ENCODE results near the gene MELK.

The MELK gene

GRCh38 chr9:36598273-36598672 is 25.6 kb downstream of the MELK start:
- Mint-ChIP-seq H3K4me3 (no peak overlapping the region), H3K27me3 (no peaks in the 10 kb centered on the region), H3K36me3 (peaks cover 3 to 4% of the 10 kb centered on the region in 2 donors), H3K27ac (no peak overlapping the region), H3K9me3 (no peaks in the 10 kb centered on the region), H3K4me1 (no peaks in the 10 kb centered on the region)
- DNase-seq (no peak), ATAC-seq (replicated peaks) (no peak)

DNA sequence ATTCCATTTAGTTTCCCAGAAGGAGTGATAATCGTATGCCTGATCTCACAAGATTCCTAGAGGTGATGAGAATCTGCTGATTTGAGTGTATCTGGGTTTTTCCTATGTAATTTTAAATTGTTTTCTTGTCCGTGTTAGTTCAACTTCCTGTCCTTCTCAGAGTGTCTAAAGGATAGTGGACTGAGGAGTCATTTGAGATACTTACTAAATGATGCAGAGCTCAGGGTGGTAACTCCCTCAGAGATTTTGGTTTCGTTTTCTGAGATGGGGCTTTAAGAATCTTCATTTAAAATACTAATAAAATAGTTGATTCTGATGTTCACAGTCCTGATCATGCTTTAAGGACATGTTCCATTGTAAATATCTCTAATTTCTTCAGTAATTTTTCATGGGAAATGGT is 30.3 kb downstream of the MELK start:
- ATAC-seq (replicated peaks) = peak in 1 of 2 donors; percentile 50
- no peak for DNase-seq
- Mint-ChIP-seq H3K36me3 (peaks cover 1 to 4% of the 10 kb centered on the region in 2 donors), H3K27me3 (no peaks in the 10 kb centered on the region), H3K4me3 (no peak overlapping the region), H3K4me1 (peaks cover 0 to 1% of the 10 kb centered on the region in 2 donors), H3K9me3 (no peaks in the 10 kb centered on the region), H3K27ac (no peak overlapping the region)

DNA sequence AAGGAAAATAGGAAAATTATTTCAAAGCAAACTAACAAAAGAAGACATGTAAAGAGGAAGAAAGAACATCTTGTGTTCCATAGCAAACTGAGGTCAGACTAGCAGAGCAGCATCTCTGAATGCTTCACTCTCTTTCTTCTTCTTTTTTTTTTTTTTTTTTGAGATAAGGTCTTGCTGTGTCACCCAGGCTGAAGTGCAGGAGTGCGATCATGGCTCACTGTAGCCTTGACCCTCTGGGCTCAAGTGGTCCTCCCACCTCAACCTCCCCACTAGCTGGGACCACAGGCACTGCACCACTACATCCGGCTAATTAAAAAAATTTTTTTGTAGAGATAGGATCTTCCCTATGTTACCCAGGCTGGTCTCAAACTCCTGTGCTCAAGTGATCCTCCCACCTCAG is 36.6 kb downstream of the MELK start:
- ATAC-seq (replicated peaks) (no peak), DNase-seq (no peak)
- Mint-ChIP-seq H3K4me1 (no peaks in the 10 kb centered on the region), H3K9me3 (no peaks in the 10 kb centered on the region), H3K27ac (no peak overlapping the region), H3K36me3 (peaks cover 2 to 4% of the 10 kb centered on the region in 2 donors), H3K4me3 (no peak overlapping the region), H3K27me3 (no peaks in the 10 kb centered on the region)

- Mint-ChIP-seq H3K36me3 (no peaks in the 10 kb centered on the region), H3K27ac (no peak overlapping the region), H3K9me3 (no peaks in the 10 kb centered on the region), H3K27me3 (no peaks in the 10 kb centered on the region), H3K4me1 (no peaks in the 10 kb centered on the region), H3K4me3 (no peak overlapping the region)
- no peak for ATAC-seq (replicated peaks)
- no peak for DNase-seq
These were observed 49.4 kb downstream of the MELK start for GRCh38 chr9:36622121-36622520.

GRCh38 chr9:36623280-36623679 is 50.6 kb downstream of the MELK start:
- Mint-ChIP-seq H3K4me3 (no peak overlapping the region), H3K4me1 (no peaks in the 10 kb centered on the region), H3K36me3 (no peaks in the 10 kb centered on the region), H3K27ac (no peak overlapping the region), H3K27me3 (no peaks in the 10 kb centered on the region), H3K9me3 (no peaks in the 10 kb centered on the region)
- no peak for ATAC-seq (replicated peaks)
- no peak for DNase-seq

- no peaks in the 10 kb centered on the region for H3K9me3 Mint-ChIP-seq
- DNase-seq (no peak), ATAC-seq (replicated peaks) (no peak)
- H3K4me3 Mint-ChIP-seq = no peak overlapping the region
- H3K27ac Mint-ChIP-seq = no peak overlapping the region
- H3K36me3 Mint-ChIP-seq = no peaks in the 10 kb centered on the region
- H3K4me1 Mint-ChIP-seq = no peaks in the 10 kb centered on the region
- no peaks in the 10 kb centered on the region for H3K27me3 Mint-ChIP-seq
These were observed 52.4 kb downstream of the MELK start for GRCh38 chr9:36625006-36625615.

- H3K4me3 Mint-ChIP-seq = no peak overlapping the region
- no peaks in the 10 kb centered on the region for H3K36me3 Mint-ChIP-seq
- H3K9me3 Mint-ChIP-seq = no peaks in the 10 kb centered on the region
- ATAC-seq (replicated peaks) (peak in 1 of 2 donors; percentile 50), DNase-seq (no peak)
- H3K4me1 Mint-ChIP-seq = no peaks in the 10 kb centered on the region
- H3K27ac Mint-ChIP-seq = no peak overlapping the region
- no peaks in the 10 kb centered on the region for H3K27me3 Mint-ChIP-seq
These were observed 60.2 kb downstream of the MELK start for GRCh38 chr9:36632892-36633291.

- DNase-seq (no peak), ATAC-seq (replicated peaks) (no peak)
- Mint-ChIP-seq H3K4me3 (no peak overlapping the region), H3K9me3 (no peaks in the 10 kb centered on the region), H3K27me3 (no peaks in the 10 kb centered on the region), H3K4me1 (peaks cover 0 to 5% of the 10 kb centered on the region in 2 donors), H3K27ac (no peak overlapping the region), H3K36me3 (peaks cover 0 to 3% of the 10 kb centered on the region in 2 donors)
These were observed 65.0 kb downstream of the MELK start for GRCh38 chr9:36637491-36638270.

GRCh38 chr9:36640771-36641381 is 68.2 kb downstream of the MELK start:
- no peak overlapping the region for H3K4me3 Mint-ChIP-seq
- peaks cover 0 to 3% of the 10 kb centered on the region in 2 donors for H3K36me3 Mint-ChIP-seq
- ATAC-seq (replicated peaks) (no peak), DNase-seq (no peak)
- peaks cover 0 to 5% of the 10 kb centered on the region in 2 donors for H3K4me1 Mint-ChIP-seq
- no peaks in the 10 kb centered on the region for H3K9me3 Mint-ChIP-seq
- no peaks in the 10 kb centered on the region for H3K27me3 Mint-ChIP-seq
- no peak overlapping the region for H3K27ac Mint-ChIP-seq

GRCh38 chr9:36642817-36643216 is 70.1 kb downstream of the MELK start:
- Mint-ChIP-seq H3K4me3 (no peak overlapping the region), H3K4me1 (peaks cover 0 to 5% of the 10 kb centered on the region in 2 donors), H3K27me3 (no peaks in the 10 kb centered on the region), H3K9me3 (no peaks in the 10 kb centered on the region), H3K27ac (no peak overlapping the region), H3K36me3 (peaks cover 0 to 3% of the 10 kb centered on the region in 2 donors)
- ATAC-seq (replicated peaks) = no peak
- no peak for DNase-seq

GRCh38 chr9:36656842-36657241 is 84.1 kb downstream of the MELK start:
- Mint-ChIP-seq H3K27me3 (no peaks in the 10 kb centered on the region), H3K36me3 (peaks cover 0 to 17% of the 10 kb centered on the region in 2 donors), H3K9me3 (no peaks in the 10 kb centered on the region), H3K4me3 (no peak overlapping the region), H3K27ac (no peak overlapping the region), H3K4me1 (peaks cover 4 to 11% of the 10 kb centered on the region in 2 donors)
- ATAC-seq (replicated peaks) (no peak), DNase-seq (no peak)

DNA sequence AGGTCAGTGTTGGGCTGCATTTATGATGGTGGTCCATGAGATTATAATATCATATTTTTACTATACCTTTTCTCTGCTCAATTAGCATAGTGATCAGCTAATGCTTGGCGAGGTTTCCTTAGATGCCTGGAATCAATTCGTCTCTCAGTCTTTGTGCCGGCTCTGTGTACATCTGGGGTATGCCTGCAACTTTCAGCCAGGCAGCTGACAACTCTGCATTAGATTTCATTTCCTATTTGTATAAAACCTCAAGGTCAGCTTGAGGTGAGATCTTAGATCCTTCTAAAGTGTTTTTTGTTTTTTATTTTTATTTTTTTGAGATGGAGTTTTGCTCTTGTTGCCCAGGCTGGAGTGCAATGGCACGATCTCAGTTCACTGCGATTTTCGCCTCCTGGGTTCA is 86.8 kb downstream of the MELK start:
- H3K27ac Mint-ChIP-seq = no peak overlapping the region
- H3K27me3 Mint-ChIP-seq = no peaks in the 10 kb centered on the region
- H3K36me3 Mint-ChIP-seq = peaks cover 0 to 17% of the 10 kb centered on the region in 2 donors
- no peaks in the 10 kb centered on the region for H3K9me3 Mint-ChIP-seq
- ATAC-seq (replicated peaks) (peak; percentile 74 to 81), DNase-seq (no peak)
- no peak overlapping the region for H3K4me3 Mint-ChIP-seq
- H3K4me1 Mint-ChIP-seq = peaks cover 4 to 11% of the 10 kb centered on the region in 2 donors

DNA sequence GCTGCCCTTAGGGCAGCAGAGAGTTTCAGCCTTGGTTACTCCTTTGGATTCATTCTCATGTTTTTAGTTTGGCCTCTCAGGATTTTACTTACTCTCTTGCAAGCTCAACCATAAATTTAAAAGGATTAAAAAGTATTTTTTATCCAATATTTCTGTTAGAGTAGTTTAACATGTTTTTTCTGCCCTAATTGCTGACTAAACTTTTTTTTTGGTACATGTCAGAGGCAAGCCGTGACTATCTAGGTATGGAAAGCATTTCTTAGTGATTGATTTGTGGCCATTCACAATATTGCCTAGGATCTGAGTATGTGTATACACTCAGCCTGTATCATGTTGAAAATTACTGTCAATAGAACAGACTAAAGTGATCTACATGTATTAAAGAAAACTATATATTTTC is 92.1 kb downstream of the MELK start:
- no peaks in the 10 kb centered on the region for H3K27me3 Mint-ChIP-seq
- peaks cover 2 to 6% of the 10 kb centered on the region in 2 donors for H3K36me3 Mint-ChIP-seq
- DNase-seq (no peak), ATAC-seq (replicated peaks) (no peak)
- peaks cover 9 to 13% of the 10 kb centered on the region in 2 donors for H3K4me1 Mint-ChIP-seq
- no peaks in the 10 kb centered on the region for H3K9me3 Mint-ChIP-seq
- H3K27ac Mint-ChIP-seq = no peak overlapping the region
- no peak overlapping the region for H3K4me3 Mint-ChIP-seq

- ATAC-seq (replicated peaks) = no peak
- Mint-ChIP-seq H3K27ac (no peak overlapping the region), H3K4me3 (no peak overlapping the region), H3K36me3 (peaks cover 2 to 6% of the 10 kb centered on the region in 2 donors), H3K27me3 (no peaks in the 10 kb centered on the region), H3K4me1 (peaks cover 9% of the 10 kb centered on the region in 2 donors), H3K9me3 (no peaks in the 10 kb centered on the region)
- no peak for DNase-seq
These were observed 92.7 kb downstream of the MELK start for GRCh38 chr9:36665387-36665786.
